Measurements from ENCODE around the gene KIF13A. TPM values are rescaled to one million over a fixed set of nuclear protein-coding genes. Genes with fewer than 3 reads are reported as not detected.
A peak's percentile ranks its signal among the peaks of the same experiment; 100 is the strongest.

Gene KIF13A
- total RNA-seq, 1 experiment from 2014 or later: 49.3 TPM

DNA sequence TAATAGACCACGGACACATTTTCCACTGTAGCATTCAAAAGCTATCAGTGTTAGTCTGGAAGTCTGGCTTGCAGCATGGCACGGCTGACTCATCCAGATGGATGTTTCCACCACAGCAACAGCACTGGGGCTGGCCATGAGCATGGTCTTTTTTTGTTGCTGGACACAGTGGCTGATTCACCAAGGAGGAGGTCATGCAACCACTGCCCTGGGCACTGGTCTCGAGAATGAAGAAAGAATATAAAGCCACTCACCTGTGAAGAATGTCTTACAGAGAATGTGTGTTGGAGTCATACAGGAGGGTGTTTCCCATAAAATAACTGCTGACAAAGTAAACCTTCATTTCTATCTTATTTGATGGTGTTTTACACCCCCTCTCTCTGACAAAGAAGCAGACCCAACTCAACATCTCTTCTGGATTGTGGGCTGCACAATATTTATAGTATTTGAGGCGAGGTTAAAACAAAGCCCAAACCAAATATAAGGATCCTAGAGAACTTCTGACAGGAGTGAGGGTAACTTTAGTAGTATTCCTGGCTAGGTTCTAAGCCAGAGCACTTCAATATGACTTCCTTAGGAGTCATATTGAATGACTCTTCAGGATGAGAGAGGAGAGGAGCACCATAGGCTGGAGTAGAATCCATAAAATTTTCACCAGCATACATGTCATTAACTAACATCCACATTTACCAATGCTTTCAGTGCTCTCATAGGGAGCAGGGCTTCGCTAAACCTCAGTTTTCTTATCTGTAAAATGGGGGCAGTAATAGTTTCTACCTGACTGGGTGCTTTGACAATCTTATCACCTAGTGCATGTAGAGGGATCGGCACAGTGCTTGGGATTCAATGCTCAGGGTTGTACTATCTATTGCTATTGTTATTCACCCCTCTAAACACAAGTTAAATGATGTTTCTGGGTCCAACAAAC, 121.4 kb downstream of the KIF13A start:
- no peak overlapping the region for H3K4me3 ChIP-seq (ENCODE audit: low read depth in 2 of 2, low read length in 2 of 2)
- peak overlapping the region; percentile 81 for H3K27ac ChIP-seq (ENCODE audit: low read length)
- H3K36me3 ChIP-seq (ENCODE audit: control insufficient read depth, insufficient read depth, low read length): no peaks in the 10 kb centered on the region
- ChIA-PET CTCF (no interaction called here), POLR2A (interaction anchor here (0.5 kb wide), 1 partner anchor 697 kb away, joined by 3 read pairs; no protein-coding TSS in a partner anchor)
- ATAC-seq: peak; percentile 91
- DNase-seq (ENCODE audit: low read depth, low spot score): peak; percentile 92
- no peaks in the 10 kb centered on the region for H3K27me3 ChIP-seq (ENCODE audit: control insufficient read depth, insufficient read depth, low read length)
- no TSS peak for BruUV-seq (replicated peaks)
- no peaks in the 10 kb centered on the region for H3K9me3 ChIP-seq (ENCODE audit: control insufficient read depth, insufficient read depth, low read depth, low read length)
- in situ Hi-C loops (cut with HindIII; ENCODE audit: low pct_unique_long_range_greater_than_20kb, low sequenced_read_pairs) (no loop called here), intact Hi-C loops (cut with micrococcal nuclease; ENCODE audit: unreplicated experiment) (loop anchor here (10.0 kb wide), 2 partner anchors 119 to 259 kb away; partner anchors contain the start of genes KIF13A and NHLRC1)
- TF ChIP-seq POLR2AphosphoS5 (IDR thresholded peaks at IDR 0.05; ENCODE audit: low read depth, low read length) (no peak), REST (IDR thresholded peaks at IDR 0.05; ENCODE audit: insufficient read depth in 1 of 2, low read depth in 2 of 2, low read length in 1 of 2) (no peak), CTCF (IDR thresholded peaks at IDR 0.05) (no peak), TCF7L2 (IDR thresholded peaks at IDR 0.05; ENCODE audit: low read depth, low read length) (no peak), SIN3A (IDR thresholded peaks at IDR 0.05; ENCODE audit: borderline replicate concordance, insufficient read depth, low read depth, low read length) (no peak)
- H3K4me1 ChIP-seq (ENCODE audit: control insufficient read depth, insufficient read depth, low read length): peaks cover 50% of the 10 kb centered on the region

DNA sequence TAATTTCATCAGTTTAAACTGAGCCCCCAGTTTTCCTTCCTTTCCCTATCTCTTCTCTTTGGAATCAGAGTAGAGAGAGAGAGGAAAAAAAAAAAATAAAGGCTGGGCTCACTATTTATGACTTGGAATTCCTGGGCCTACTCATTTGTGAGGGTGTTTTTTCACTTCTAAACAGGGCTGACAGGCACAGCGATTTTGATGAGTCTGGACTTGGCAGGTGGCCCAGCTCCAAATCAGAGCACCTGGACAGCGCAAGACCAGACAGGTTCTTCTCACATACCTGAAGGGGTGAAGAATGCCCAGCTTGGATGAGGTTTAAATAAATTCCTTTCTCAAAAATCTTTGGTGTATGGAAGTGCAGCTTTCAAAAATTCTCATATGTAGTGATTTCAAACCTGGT, 122.2 kb downstream of the KIF13A start:
- intact Hi-C loops (cut with micrococcal nuclease; ENCODE audit: unreplicated experiment) (loop anchor here (10.0 kb wide), 2 partner anchors 120 to 260 kb away; partner anchors contain the start of genes KIF13A and NHLRC1), in situ Hi-C loops (cut with HindIII; ENCODE audit: low pct_unique_long_range_greater_than_20kb, low sequenced_read_pairs) (no loop called here)
- Histone ChIP-seq H3K9me3 (ENCODE audit: control insufficient read depth, insufficient read depth, low read depth, low read length) (no peaks in the 10 kb centered on the region), H3K27ac (ENCODE audit: low read length) (peak overlapping the region; percentile 81), H3K27me3 (ENCODE audit: control insufficient read depth, insufficient read depth, low read length) (no peaks in the 10 kb centered on the region), H3K4me3 (ENCODE audit: low read depth in 2 of 2, low read length in 2 of 2) (no peak overlapping the region), H3K4me1 (ENCODE audit: control insufficient read depth, insufficient read depth, low read length) (peaks cover 50% of the 10 kb centered on the region), H3K36me3 (ENCODE audit: control insufficient read depth, insufficient read depth, low read length) (no peaks in the 10 kb centered on the region)
- ATAC-seq (peak; percentile 54), DNase-seq (ENCODE audit: low read depth, low spot score) (no peak)
- no TSS peak for BruUV-seq (replicated peaks)
- TF ChIP-seq SIN3A (IDR thresholded peaks at IDR 0.05; ENCODE audit: borderline replicate concordance, insufficient read depth, low read depth, low read length) (no peak), REST (IDR thresholded peaks at IDR 0.05; ENCODE audit: insufficient read depth in 1 of 2, low read depth in 2 of 2, low read length in 1 of 2) (no peak), TCF7L2 (IDR thresholded peaks at IDR 0.05; ENCODE audit: low read depth, low read length) (no peak), CTCF (IDR thresholded peaks at IDR 0.05) (no peak), POLR2AphosphoS5 (IDR thresholded peaks at IDR 0.05; ENCODE audit: low read depth, low read length) (no peak)
- POLR2A ChIA-PET: no interaction called here
- CTCF ChIA-PET: no interaction called here

All from Panc1 (cell line).